ENCODE measurements around the gene CCP110. TPM values are rescaled to one million over a fixed set of nuclear protein-coding genes. Genes with fewer than 3 reads are reported as not detected.

The CCP110 gene
- total RNA-seq, 1 experiment from 2014 or later, result 42.1 TPM

- no peaks in the 10 kb centered on the region for H3K4me1 ChIP-seq (ENCODE audit: insufficient read depth, low read length, poor library complexity, severe bottlenecking)
- ChIA-PET POLR2A (ENCODE audit: low non-redundant PET) (no interaction called here), CTCF (no interaction called here)
- H3K36me3 ChIP-seq (ENCODE audit: insufficient read depth, low read length, poor library complexity, severe bottlenecking), result peaks cover 23% of the 10 kb centered on the region
- no peak overlapping the region for H3K27ac ChIP-seq (ENCODE audit: low read depth, low read length, poor library complexity, severe bottlenecking)
- no peak for TF ChIP-seq EZH2 (IDR thresholded peaks at IDR 0.05; ENCODE audit: borderline replicate concordance, low read depth, low read length, poor library complexity, severe bottlenecking)
- intact Hi-C loops (cut with micrococcal nuclease; ENCODE audit: unreplicated experiment), result no loop called here
- no peaks in the 10 kb centered on the region for H3K27me3 ChIP-seq (replicated peaks; ENCODE audit: insufficient read depth, low read depth, low read length, poor library complexity)
- DNase-seq (ENCODE audit: low spot score), result no peak
- no TSS peak for BruUV-seq (replicated peaks)
- no peak overlapping the region for H3K4me3 ChIP-seq (ENCODE audit: low read depth, low read length, poor library complexity, severe bottlenecking)
- H3K9me3 ChIP-seq (ENCODE audit: low read depth, low read length, poor library complexity, severe bottlenecking), result no peaks in the 10 kb centered on the region
Measured at GRCh38 chr16:19582050-19582831, 58.5 kb downstream of the CCP110 start.

GRCh38 chr16:19583665-19584300 is 60.0 kb downstream of the CCP110 start:
- Histone ChIP-seq H3K4me1 (ENCODE audit: insufficient read depth, low read length, poor library complexity, severe bottlenecking) (no peaks in the 10 kb centered on the region), H3K27me3 (replicated peaks; ENCODE audit: insufficient read depth, low read depth, low read length, poor library complexity) (no peaks in the 10 kb centered on the region), H3K36me3 (ENCODE audit: insufficient read depth, low read length, poor library complexity, severe bottlenecking) (peaks cover 22% of the 10 kb centered on the region), H3K4me3 (ENCODE audit: low read depth, low read length, poor library complexity, severe bottlenecking) (no peak overlapping the region), H3K27ac (ENCODE audit: low read depth, low read length, poor library complexity, severe bottlenecking) (no peak overlapping the region), H3K9me3 (ENCODE audit: low read depth, low read length, poor library complexity, severe bottlenecking) (no peaks in the 10 kb centered on the region)
- ChIA-PET CTCF (interaction anchor here (0.6 to 1.8 kb wide), 19 partner anchors 9 to 1571 kb away, joined by 3 to 11 read pairs (median 4); partner anchors contain the start of genes COQ7 and VPS35L), POLR2A (ENCODE audit: low non-redundant PET) (no interaction called here)
- DNase-seq (ENCODE audit: low spot score), result peak; percentile 71
- BruUV-seq (replicated peaks), result no TSS peak
- intact Hi-C loops (cut with micrococcal nuclease; ENCODE audit: unreplicated experiment), result loop anchor here (1.0 kb wide), 1 partner anchor 305 kb away; no protein-coding TSS in a partner anchor
- TF ChIP-seq EZH2 (IDR thresholded peaks at IDR 0.05; ENCODE audit: borderline replicate concordance, low read depth, low read length, poor library complexity, severe bottlenecking) (no peak), CTCF (conservative IDR thresholded peaks at IDR 0.05; ENCODE audit: low read depth, low read length) (peak; percentile 95)

- no TSS peak for BruUV-seq (replicated peaks)
- DNase-seq (ENCODE audit: low spot score), result no peak
- no peaks in the 10 kb centered on the region for H3K27me3 ChIP-seq (replicated peaks; ENCODE audit: insufficient read depth, low read depth, low read length, poor library complexity)
- H3K4me3 ChIP-seq (ENCODE audit: low read depth, low read length, poor library complexity, severe bottlenecking), result no peak overlapping the region
- H3K4me1 ChIP-seq (ENCODE audit: insufficient read depth, low read length, poor library complexity, severe bottlenecking), result no peaks in the 10 kb centered on the region
- peaks cover 3% of the 10 kb centered on the region for H3K36me3 ChIP-seq (ENCODE audit: insufficient read depth, low read length, poor library complexity, severe bottlenecking)
- TF ChIP-seq EZH2 (IDR thresholded peaks at IDR 0.05; ENCODE audit: borderline replicate concordance, low read depth, low read length, poor library complexity, severe bottlenecking) (no peak), CTCF (conservative IDR thresholded peaks at IDR 0.05; ENCODE audit: low read depth, low read length) (no peak)
- H3K9me3 ChIP-seq (ENCODE audit: low read depth, low read length, poor library complexity, severe bottlenecking), result no peaks in the 10 kb centered on the region
- H3K27ac ChIP-seq (ENCODE audit: low read depth, low read length, poor library complexity, severe bottlenecking), result no peak overlapping the region
- CTCF ChIA-PET, result no interaction called here
- intact Hi-C loops (cut with micrococcal nuclease; ENCODE audit: unreplicated experiment), result no loop called here
- POLR2A ChIA-PET (ENCODE audit: low non-redundant PET), result no interaction called here
Measured at GRCh38 chr16:19588661-19589060, 64.9 kb downstream of the CCP110 start.
